C4-2B (cell line): Measurements from ENCODE around the gene DPP4.

Source experiments
- H3K27ac ChIP-seq: fragments of 450-650 bp; 2 replicates; pipeline ENCODE4 v1.5.1; 2017
- ZFX ChIP-seq: fragments of 450-650 bp; IDR thresholded peaks from 2 replicates; pipeline ENCODE4 v1.6.1; 2017
- TF ChIP-seq, protein P1 (sequence below): fragments of 450-650 bp; conservative IDR thresholded peaks from 2 replicates; pipeline ENCODE4 v1.5.1; 2017; ENCODE audit warnings: mild to moderate bottlenecking

DPP4 gene

DNA sequence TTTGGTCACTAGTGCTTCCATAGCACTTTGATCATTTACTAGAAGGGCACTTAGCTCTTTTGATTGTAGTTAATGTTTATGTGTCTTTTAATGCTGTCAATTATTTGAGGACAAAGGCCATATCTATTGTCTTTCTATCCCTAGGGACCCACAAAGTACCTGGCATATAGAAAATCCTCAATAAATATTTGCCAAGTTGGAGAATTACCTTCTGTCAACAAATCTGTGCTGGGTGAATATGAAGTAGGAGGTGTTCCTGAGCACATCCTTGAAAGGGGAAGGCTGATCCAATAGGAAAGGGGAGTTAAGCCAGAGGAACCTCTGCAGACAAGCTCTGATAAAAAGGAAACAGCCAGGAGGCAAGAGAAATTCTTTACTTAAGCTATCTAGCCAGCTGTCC is 8.2 kb downstream of the DPP4 start:
- TF ChIP-seq ZFX: no peak
- TF ChIP-seq, protein P1, sequence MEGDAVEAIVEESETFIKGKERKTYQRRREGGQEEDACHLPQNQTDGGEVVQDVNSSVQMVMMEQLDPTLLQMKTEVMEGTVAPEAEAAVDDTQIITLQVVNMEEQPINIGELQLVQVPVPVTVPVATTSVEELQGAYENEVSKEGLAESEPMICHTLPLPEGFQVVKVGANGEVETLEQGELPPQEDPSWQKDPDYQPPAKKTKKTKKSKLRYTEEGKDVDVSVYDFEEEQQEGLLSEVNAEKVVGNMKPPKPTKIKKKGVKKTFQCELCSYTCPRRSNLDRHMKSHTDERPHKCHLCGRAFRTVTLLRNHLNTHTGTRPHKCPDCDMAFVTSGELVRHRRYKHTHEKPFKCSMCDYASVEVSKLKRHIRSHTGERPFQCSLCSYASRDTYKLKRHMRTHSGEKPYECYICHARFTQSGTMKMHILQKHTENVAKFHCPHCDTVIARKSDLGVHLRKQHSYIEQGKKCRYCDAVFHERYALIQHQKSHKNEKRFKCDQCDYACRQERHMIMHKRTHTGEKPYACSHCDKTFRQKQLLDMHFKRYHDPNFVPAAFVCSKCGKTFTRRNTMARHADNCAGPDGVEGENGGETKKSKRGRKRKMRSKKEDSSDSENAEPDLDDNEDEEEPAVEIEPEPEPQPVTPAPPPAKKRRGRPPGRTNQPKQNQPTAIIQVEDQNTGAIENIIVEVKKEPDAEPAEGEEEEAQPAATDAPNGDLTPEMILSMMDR: no peak
- peak overlapping the region; percentile 66; the same call in 1 of the 2 replicates for H3K27ac ChIP-seq

DNA sequence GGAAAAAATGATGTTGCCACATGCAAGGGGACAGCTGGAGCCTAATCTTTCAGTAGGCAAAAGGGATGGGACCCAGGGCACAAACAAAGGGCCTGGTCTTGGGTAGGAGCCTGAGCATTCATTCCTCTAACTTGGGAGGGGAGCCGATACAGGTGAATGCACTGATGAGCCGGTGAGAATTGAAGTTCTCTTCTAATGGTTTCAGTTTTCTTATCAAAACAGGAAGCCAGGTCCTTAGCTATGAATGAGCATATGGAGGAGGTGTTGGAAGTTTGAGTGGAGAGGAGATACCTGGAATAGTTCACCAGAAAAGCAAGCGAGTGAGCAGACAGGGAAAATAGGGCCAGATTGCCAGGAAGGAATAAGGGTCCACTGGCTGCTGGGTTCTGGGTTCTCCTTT is 10.1 kb downstream of the DPP4 start:
- no peak for TF ChIP-seq ZFX
- TF ChIP-seq, protein P1: no peak
- H3K27ac ChIP-seq: peak overlapping the region; percentile 28; the same call in 1 of the 2 replicates

DNA sequence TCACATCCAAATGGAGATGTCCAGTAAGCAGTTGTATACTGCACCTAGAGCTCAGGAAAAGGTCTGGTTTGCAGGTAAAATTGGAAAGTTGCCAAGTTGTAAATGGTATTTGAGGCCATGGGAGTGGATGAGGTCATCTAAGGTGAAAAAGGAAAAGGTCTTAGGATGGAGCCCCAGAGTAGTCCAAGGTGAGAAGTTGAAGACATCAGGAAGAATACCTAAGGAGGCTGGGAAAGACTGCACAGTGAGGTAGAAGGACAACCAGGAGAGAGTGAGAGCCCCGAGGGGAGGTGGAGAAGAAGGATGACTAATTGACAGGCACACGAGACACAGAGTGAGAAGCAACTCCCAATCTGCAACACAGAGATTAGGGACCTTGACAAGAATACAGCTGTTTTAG is 10.7 kb downstream of the DPP4 start:
- peak overlapping the region; percentile 28; the same call in 1 of the 2 replicates for H3K27ac ChIP-seq

DNA sequence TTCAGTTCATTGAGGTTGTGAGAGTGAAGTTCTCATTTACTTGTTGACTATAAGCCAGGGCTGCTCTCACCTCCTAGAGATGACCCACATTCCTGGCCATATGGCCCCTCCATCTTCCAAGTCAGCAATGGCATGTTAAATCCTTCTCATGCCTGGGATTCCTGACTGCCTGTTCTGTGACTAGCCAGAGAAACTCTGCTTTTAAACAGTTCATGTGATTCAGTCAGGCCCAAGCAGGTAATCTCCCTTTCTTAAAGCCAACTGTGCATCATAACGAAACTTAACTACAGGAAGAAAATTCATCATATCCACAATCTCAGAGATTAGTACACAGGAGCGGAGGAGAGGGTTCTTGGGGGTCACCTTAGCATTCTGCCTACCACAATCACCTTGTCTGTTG is 11.5 kb downstream of the DPP4 start:
- TF ChIP-seq, protein P1: no peak
- no peak for TF ChIP-seq ZFX
- no peak overlapping the region for H3K27ac ChIP-seq

More for the DNA sequence above, 10.7 kb downstream of the DPP4 start:
- TF ChIP-seq, protein P1: no peak
- TF ChIP-seq ZFX: no peak

DNA sequence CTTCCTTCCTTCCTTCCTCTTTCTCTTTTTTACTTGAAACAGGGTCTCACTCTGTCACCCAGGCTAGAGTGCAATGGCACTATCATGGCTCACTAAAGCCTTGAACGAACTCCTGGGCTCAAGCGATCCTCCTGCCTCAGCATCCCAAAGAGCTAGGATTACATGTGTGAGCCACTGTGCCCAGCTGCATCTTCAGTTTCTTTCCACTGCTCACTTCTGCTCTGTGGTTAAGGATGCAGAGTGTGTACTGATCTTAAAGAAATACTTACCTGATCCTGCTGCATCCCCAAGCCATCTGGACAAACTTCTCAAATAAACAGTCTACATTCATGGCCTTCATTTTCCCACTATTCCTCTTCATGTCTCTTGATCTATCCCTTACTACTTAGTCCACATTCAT is 13.0 kb downstream of the DPP4 start:
- TF ChIP-seq, protein P1: no peak
- H3K27ac ChIP-seq: no peak overlapping the region

DNA sequence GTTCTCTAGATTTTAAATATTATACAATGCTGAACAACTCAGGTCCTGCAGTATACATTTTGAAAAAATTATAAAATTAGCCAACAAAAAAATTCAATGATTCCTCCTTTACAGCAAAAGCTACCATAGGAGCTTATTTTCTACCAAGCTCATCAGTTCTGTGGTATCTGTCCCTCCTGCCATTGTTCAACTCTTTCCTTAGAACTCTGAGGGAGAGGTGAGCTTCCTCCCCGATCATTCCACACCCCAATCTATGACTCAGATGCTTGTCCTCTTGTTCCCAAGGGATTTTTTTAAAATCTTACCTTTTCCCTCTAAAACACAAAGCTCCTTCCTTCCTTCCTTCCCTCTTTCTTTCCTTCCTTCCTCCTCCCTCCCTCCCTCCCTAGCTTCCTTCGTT is 13.5 kb downstream of the DPP4 start:
- no peak for TF ChIP-seq ZFX
- TF ChIP-seq, protein P1: no peak
- no peak overlapping the region for H3K27ac ChIP-seq

DNA sequence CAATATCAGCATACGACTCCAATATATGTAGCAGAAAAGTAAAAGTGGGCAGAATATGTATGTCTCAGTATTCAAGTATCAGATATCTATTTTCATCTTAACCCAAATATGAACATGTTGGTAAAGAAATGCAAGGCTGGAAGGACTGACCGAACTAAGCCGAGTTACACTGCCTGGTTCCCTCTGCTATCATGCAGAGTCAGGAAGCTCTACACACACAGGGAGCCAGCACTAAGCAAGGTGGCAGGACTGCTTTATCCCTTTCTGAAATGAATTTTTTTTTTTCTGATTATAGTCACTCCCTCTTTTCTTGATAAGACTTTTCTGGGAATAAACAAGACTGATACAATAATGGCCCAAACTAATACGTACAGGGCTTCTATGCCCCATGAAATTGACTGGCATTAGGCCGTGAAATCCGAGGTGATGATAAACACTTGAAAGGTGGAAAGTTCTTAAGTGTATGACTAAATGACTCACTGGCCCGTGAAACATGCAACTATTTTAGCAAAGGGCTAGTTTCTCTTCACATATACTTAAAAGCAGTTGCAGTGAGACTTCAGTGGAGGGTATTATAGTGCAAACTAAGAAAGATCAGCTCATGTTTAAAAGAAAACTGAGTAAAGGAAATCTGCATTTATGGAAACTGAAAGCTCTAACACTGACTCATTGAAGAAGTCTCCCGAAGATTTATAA is 14.9 kb downstream of the DPP4 start:
- TF ChIP-seq, protein P1: no peak
- TF ChIP-seq ZFX: no peak
- no peak overlapping the region for H3K27ac ChIP-seq
